Upper lobe of right lung (tissue), 1 donor: ENCODE measurements around the gene BLTP3B. TPM values are rescaled to one million over a fixed set of nuclear protein-coding genes. Genes with fewer than 3 reads are reported as not detected.

Experiments used
- ATAC-seq: fragments of 200-7000 bp; cut with Tn5 transposase; one replicate; pipeline ENCODE4 v1.9.1; 2020; ENCODE audit warnings: mild to moderate bottlenecking, moderate library complexity
- DNase-seq: peaks from one replicate; pipeline ENCODE4 v3.0.0-alpha.2; 2020
- H3K27ac ChIP-seq: fragments of 200-600 bp; one replicate; pipeline ENCODE4 v1.8.0; 2022
- H3K27me3 ChIP-seq: fragments of 200-600 bp; one replicate; pipeline ENCODE4 v1.8.0; 2022; ENCODE audit warnings: mild to moderate bottlenecking
- H3K36me3 ChIP-seq: fragments of 200-600 bp; one replicate; pipeline ENCODE4 v1.8.0; 2022
- H3K4me1 ChIP-seq: fragments of 200-600 bp; one replicate; pipeline ENCODE4 v1.8.0; 2022
- H3K4me3 ChIP-seq: fragments of 200-600 bp; one replicate; pipeline ENCODE4 v1.8.0; 2022; ENCODE audit warnings: mild to moderate bottlenecking
- H3K9me3 ChIP-seq: fragments of 200-600 bp; one replicate; pipeline ENCODE4 v1.8.0; 2022
- CTCF ChIP-seq: fragments of 200-600 bp; IDR thresholded peaks from one replicate; pipeline ENCODE4 v1.8.0; 2022; ENCODE audit warnings: antibody characterized with exemption
- intact Hi-C: fragments of 100-400 bp; cut with DNase I; formaldehyde crosslinking; loops from one replicate; pipeline ENCODE4 v1.11.0; 2022
- total RNA-seq: library from RNA; stranded (reverse); fragmentation: NEBNext Ultra II Directional; extraction: Animal tissue kit (Norgen Biotek cat#: 25700); gene quantifications from one replicate; pipeline ENCODE4 v1.2.1, GENCODE V29; 2021
- donor health status: DM: no; HTN: yes; CAD: no; lungs with severe emphysema.

The BLTP3B gene
- total RNA-seq, 1 donor from 2014 or later: 22.0 TPM

DNA sequence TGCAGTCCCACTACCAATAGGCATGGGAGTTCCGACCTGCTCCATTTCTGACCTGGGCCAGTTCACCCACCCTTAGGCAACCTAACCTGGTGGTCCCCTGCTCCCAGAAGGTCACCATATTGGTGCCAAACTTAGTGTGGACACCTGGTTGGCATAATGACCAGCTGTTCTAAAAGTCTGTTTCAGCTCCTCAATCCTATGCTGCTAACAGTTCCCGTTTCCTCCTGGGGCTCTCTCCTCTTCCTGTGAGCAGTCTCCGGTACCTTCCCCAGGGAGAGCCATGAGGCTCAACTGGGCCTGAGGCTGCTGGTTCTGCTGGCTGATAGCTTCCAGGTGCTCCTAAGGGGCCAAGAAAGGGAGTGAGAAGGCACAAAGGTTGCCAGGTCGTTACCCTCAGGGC, 15.9 kb upstream of the BLTP3B start:
- Histone ChIP-seq H3K36me3 (no peaks in the 10 kb centered on the region), H3K4me1 (peaks cover 4% of the 10 kb centered on the region), H3K27me3 (no peaks in the 10 kb centered on the region), H3K27ac (no peak overlapping the region), H3K4me3 (no peak overlapping the region), H3K9me3 (no peaks in the 10 kb centered on the region)
- no peak for DNase-seq
- intact Hi-C loops: no loop called here
- TF ChIP-seq CTCF: no peak
- ATAC-seq: no peak

DNA sequence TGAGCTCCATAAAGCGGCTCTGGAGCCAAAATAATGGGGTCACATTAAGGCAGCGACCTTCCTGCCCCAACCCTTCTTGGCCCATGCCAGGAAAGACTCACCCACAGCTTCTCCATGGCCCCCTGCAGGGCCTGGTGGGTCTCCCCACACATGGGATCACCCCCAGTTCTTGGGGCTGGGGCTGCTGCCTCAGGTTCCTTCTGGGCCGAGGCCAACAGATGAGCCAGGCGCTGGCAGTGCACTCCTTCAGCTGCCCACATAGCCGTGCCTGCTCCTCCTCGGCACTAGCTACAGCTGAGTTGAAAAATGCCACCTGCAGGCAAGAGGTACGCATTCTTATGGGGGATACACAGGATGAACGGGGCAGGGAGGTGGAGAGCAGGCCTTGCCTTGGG, 14.8 kb upstream of the BLTP3B start:
- DNase-seq: no peak

DNA sequence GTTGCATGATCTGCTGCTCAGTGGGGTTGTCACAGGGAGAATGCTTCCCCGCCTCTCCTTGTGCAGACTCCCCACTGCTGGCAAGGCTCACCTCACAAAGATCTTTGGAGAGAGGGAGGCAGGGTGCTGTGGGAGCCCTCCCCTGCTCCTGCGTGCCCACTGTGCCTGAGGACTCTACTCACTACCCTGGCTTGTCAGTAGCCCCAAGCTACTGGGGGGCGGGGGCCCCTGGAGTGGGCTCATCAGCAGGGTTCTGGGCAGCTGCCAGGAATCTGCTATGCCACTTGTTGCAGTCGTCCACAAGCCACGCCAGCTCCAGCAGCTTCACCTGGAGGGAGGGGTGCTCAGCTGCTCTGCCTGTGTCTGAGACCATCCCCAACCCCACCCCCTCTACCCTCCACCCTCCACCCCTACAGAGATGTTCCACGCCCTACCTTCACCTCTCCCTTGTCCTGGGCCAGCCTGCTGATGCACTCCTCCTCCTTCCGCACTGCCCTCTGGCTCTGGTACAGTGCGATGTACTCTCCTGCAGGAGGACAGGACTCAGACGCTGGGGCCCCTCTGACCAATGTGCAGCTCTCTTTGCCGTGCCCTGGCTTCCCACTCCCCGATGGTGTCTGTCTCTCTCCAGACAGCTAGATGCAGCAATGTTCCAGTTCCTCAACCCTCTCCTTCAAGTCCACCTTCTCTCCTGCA, 14.2 kb upstream of the BLTP3B start:
- no peak for ATAC-seq

More for the DNA sequence above, 14.8 kb upstream of the BLTP3B start:
- intact Hi-C loops: no loop called here
- Histone ChIP-seq H3K4me1 (no peaks in the 10 kb centered on the region), H3K27me3 (no peaks in the 10 kb centered on the region), H3K36me3 (no peaks in the 10 kb centered on the region), H3K4me3 (no peak overlapping the region), H3K27ac (no peak overlapping the region), H3K9me3 (no peaks in the 10 kb centered on the region)
- ATAC-seq: no peak
- TF ChIP-seq CTCF: no peak

DNA sequence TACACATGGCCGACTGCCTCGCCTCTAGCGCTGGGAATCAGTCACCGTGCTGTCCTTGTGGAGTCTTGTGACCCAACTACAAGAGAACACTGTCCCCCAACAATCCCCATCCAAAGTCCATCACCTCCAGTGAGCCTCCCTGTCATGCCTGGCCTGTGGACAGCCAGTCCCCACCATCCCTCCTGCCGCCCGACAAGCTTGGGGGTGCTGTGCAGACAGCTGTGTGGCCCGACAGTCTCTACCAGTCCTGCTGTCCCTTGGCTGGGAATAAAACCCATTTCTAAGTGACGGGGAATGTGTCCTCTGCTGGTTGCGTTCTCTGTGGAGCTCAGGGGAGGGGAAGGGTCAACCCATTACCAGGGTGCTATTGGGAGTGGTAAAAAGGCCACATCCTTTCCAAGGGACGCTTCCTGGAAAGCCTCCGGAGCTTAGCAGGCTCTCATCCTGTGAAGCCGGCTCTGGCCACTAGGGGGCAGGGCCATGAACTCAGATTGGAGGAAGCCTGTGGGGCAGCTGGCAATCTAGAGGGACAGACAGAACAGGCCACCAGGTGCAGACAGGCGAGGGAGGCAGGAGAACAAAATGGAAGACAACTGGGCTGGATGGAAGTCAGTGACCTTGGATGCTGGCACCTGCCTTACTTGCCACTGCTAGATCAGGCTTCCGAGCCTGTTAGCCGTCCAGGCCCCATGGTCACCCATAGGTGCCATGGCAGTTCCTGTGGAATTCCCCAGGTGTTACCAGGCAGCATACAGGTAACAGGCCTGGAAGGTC, 12.0 kb upstream of the BLTP3B start:
- Histone ChIP-seq H3K36me3 (no peaks in the 10 kb centered on the region), H3K27ac (no peak overlapping the region), H3K4me3 (no peak overlapping the region), H3K9me3 (no peaks in the 10 kb centered on the region), H3K4me1 (no peaks in the 10 kb centered on the region), H3K27me3 (no peaks in the 10 kb centered on the region)
- intact Hi-C loops: no loop called here
- TF ChIP-seq CTCF: peak; percentile 81
- ATAC-seq (peak; percentile 74), DNase-seq (peak; percentile 88)

More for the DNA sequence above, 14.2 kb upstream of the BLTP3B start:
- no peaks in the 10 kb centered on the region for H3K4me1 ChIP-seq
- intact Hi-C loops: no loop called here
- no peak overlapping the region for H3K4me3 ChIP-seq
- no peaks in the 10 kb centered on the region for H3K9me3 ChIP-seq
- DNase-seq: no peak
- no peaks in the 10 kb centered on the region for H3K36me3 ChIP-seq
- no peak overlapping the region for H3K27ac ChIP-seq
- H3K27me3 ChIP-seq: no peaks in the 10 kb centered on the region
- no peak for TF ChIP-seq CTCF

- Histone ChIP-seq H3K27me3 (no peaks in the 10 kb centered on the region), H3K36me3 (no peaks in the 10 kb centered on the region), H3K9me3 (no peaks in the 10 kb centered on the region), H3K4me1 (no peaks in the 10 kb centered on the region), H3K4me3 (no peak overlapping the region), H3K27ac (no peak overlapping the region)
- no peak for TF ChIP-seq CTCF
- DNase-seq: no peak
- no peak for ATAC-seq
- intact Hi-C loops: no loop called here
Observed at GRCh38 chr12:100153131-100153530, 10.5 kb upstream of the BLTP3B start.
